Thoracic aorta (tissue), 2 donors: Measurements from ENCODE around the gene ALKAL2. TPM values are rescaled to one million over a fixed set of nuclear protein-coding genes. Genes with fewer than 3 reads are reported as not detected.

ENCODE experiments used
- ATAC-seq: fragments of 150-250 bp; one replicate; pipeline ENCODE4 v1.8.0; 2017; ENCODE audit warnings: low read depth; ENCODE audit not compliant: insufficient number of reproducible peaks, low FRiP score
- DNase-seq: peaks from one replicate; pipeline ENCODE4 v3.0.0-alpha.2; 2020; ENCODE audit warnings: low spot score
- H3K27ac ChIP-seq, 2 donors: fragments of 200-600 bp; sonication (generic); 1 replicate in 1 of 2; 2 replicates in 1 of 2; pipeline ENCODE4 v1.5.1; 2016; ENCODE audit warnings: mild to moderate bottlenecking in 2 of 2, moderate library complexity in 2 of 2
- H3K27me3 ChIP-seq: fragments of 200-600 bp; sonication (generic); replicated peaks from 2 replicates; pipeline ENCODE4 v1.6.0; 2016; ENCODE audit warnings: mild to moderate bottlenecking; ENCODE audit not compliant: insufficient read depth
- H3K36me3 ChIP-seq: fragments of 200-600 bp; sonication (generic); one replicate; pipeline ENCODE4 v1.5.1; 2016
- H3K4me1 ChIP-seq, 2 donors: fragments of 200-600 bp; sonication (generic); 1 replicate in 1 of 2; 2 replicates in 1 of 2; pipeline versions ENCODE4 v1.5.1 to v1.6.0; 2016; ENCODE audit warnings: low read depth in 2 of 2, mild to moderate bottlenecking in 1 of 2; ENCODE audit not compliant: control insufficient read depth in 1 of 2
- H3K4me3 ChIP-seq: fragments of 200-600 bp; sonication (generic); 2 replicates; pipeline ENCODE4 v1.5.1; 2016; ENCODE audit warnings: mild to moderate bottlenecking
- H3K9me3 ChIP-seq: fragments of 200-600 bp; sonication (generic); 2 replicates; pipeline ENCODE4 v1.5.1; 2016
- total RNA-seq, 2 donors: library from RNA; depleted of rRNA; stranded (reverse); fragments of >200 nt; gene quantifications; one replicate each; pipeline versions ENCODE4 v1.1.0 to v1.2.3, GENCODE V29; 2016
- TF ChIP-seq, protein P1 (sequence below): fragments of 200-600 bp; sonication (generic); IDR thresholded peaks from one replicate; pipeline ENCODE4 v1.5.1; 2019; ENCODE audit warnings: antibody characterized with exemption

ALKAL2 gene
- total RNA-seq, 2 donors from 2014 or later, result 11.3 to 12.7 TPM

DNA sequence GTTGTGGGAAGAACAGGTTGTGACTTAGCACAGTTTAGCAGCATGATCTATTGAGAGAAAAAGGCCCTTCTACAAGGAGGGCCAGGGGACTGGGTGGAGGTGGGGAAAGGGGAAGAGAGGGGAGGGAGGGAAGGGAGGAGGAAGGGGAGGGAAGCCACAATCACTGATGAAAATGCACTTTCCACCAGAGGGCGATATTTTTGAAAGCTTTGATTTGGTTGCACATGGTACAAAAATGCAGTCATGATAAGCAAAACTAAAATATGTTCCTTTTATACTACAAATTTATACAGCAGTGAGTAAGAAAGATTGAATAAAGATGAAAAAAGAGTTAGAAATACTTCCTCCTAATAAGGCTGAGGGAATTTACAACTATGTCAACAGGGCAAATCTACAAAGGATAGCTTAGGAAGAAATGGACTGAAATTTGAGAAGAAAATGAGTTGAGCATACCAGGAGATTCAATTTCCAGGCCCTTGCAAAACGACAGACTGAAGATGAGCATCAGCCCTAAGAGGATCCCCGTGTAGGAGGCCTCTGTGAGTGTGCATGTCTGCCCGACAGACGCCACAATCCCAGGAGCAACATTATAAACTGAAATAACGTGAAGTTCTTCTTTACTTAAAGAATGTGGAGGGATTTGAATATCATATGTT is 41.3 kb downstream of the ALKAL2 start:
- Histone ChIP-seq H3K4me1 (peaks cover 0 to 5% of the 10 kb centered on the region in 2 donors), H3K36me3 (peaks cover 20% of the 10 kb centered on the region), H3K9me3 (no peaks in the 10 kb centered on the region), H3K27ac (peak overlapping the region in 1 of 2 donors; percentile 34), H3K4me3 (no peak overlapping the region), H3K27me3 (no peaks in the 10 kb centered on the region)
- ATAC-seq (peak; percentile 43), DNase-seq (no peak)
- TF ChIP-seq, protein P1, sequence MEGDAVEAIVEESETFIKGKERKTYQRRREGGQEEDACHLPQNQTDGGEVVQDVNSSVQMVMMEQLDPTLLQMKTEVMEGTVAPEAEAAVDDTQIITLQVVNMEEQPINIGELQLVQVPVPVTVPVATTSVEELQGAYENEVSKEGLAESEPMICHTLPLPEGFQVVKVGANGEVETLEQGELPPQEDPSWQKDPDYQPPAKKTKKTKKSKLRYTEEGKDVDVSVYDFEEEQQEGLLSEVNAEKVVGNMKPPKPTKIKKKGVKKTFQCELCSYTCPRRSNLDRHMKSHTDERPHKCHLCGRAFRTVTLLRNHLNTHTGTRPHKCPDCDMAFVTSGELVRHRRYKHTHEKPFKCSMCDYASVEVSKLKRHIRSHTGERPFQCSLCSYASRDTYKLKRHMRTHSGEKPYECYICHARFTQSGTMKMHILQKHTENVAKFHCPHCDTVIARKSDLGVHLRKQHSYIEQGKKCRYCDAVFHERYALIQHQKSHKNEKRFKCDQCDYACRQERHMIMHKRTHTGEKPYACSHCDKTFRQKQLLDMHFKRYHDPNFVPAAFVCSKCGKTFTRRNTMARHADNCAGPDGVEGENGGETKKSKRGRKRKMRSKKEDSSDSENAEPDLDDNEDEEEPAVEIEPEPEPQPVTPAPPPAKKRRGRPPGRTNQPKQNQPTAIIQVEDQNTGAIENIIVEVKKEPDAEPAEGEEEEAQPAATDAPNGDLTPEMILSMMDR, result peak; percentile 65

DNA sequence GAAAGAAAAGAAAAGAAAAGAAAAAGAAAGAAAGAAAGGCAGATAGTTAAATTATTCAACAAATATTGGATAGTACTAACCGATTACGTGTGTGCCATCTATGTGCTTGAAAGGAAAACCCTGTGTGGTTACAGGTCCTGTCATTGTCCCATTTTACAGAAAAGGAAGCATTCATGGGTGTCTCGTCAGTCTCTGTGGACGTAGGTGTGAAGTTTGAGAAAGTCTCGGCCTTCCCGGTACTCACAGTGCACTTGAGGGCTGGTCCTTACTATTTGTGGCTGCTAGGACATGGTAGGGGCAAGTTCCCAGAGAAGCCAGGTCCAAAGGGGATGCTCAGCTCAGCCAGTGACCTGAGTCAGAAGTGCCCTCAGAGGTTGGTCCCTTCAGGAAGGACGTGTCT is 43.3 kb downstream of the ALKAL2 start:
- Histone ChIP-seq H3K27me3 (no peaks in the 10 kb centered on the region), H3K27ac (no peak overlapping the region), H3K4me1 (peaks cover 0 to 5% of the 10 kb centered on the region in 2 donors), H3K9me3 (no peaks in the 10 kb centered on the region), H3K36me3 (peaks cover 18% of the 10 kb centered on the region), H3K4me3 (no peak overlapping the region)
- TF ChIP-seq, protein P1, result no peak
- DNase-seq, result no peak
- ATAC-seq, result no peak

DNA sequence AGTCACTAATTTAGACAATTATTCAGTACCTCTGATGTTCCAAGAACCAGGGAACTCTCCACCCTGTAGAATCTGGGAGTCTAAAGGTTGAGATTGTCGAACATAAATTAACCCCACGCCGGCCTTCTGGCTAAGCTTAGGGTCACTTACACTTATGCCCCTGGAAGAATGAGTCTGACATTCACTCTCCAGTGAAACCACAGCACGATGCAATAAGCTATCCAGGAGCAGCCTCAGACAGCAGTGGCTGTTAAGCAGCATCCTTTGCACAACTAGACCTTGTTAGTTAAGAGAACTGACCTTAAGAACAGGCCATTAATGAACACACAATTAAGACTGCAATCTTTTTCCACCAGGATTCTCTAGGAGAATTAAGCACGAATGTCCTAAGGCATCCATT is 49.0 kb downstream of the ALKAL2 start:
- no peaks in the 10 kb centered on the region for H3K27me3 ChIP-seq
- H3K4me1 ChIP-seq, result peaks cover 0 to 27% of the 10 kb centered on the region in 2 donors
- TF ChIP-seq, protein P1, result no peak
- H3K9me3 ChIP-seq, result no peaks in the 10 kb centered on the region
- no peak overlapping the region for H3K27ac ChIP-seq
- no peak overlapping the region for H3K4me3 ChIP-seq
- DNase-seq (no peak), ATAC-seq (no peak)
- no peaks in the 10 kb centered on the region for H3K36me3 ChIP-seq

DNA sequence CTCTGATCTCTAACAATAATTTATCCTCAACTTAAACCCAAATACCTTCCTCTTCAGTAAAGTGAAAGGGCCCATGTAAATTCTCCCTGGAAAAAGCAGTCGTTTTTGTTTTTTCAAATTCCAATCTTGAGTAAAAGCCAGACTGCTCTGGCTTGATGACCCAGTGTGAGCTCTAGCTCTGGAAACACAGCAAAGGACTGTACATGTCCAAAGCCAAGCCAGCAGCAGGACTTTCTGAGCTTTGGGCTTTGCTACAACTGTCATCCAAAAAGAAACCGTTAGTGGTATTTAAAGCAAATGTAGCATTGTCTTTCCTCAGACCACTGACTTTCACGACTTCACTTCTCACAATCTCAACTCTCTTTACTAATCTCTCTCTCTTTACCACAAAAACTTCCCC is 49.5 kb downstream of the ALKAL2 start:
- TF ChIP-seq, protein P1, result no peak
- peaks cover 0 to 27% of the 10 kb centered on the region in 2 donors for H3K4me1 ChIP-seq
- no peak overlapping the region for H3K27ac ChIP-seq
- no peaks in the 10 kb centered on the region for H3K36me3 ChIP-seq
- DNase-seq (no peak), ATAC-seq (peak; percentile 50)
- no peaks in the 10 kb centered on the region for H3K9me3 ChIP-seq
- no peaks in the 10 kb centered on the region for H3K27me3 ChIP-seq
- H3K4me3 ChIP-seq, result no peak overlapping the region

DNA sequence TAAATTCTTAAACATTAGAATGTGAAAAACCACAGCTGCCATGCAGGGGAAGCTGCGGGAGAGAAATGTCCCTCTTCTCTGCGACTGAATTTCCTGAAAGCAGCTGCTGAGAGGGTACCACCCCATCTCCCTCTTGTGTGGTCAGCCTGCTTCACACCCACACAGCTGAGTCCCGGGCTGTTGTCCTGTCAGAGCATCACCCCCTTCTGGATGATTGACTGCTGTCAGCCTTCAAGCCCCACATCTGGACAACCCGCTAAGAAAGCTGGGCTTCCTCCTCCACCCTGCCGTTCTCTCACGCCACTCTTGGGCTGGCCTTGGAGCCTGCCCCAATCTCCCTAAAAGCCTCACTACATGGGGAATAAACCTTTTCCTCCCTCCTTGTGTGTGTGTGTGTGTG is 50.0 kb downstream of the ALKAL2 start:
- Histone ChIP-seq H3K27me3 (no peaks in the 10 kb centered on the region), H3K27ac (no peak overlapping the region), H3K4me1 (peaks cover 0 to 27% of the 10 kb centered on the region in 2 donors), H3K9me3 (no peaks in the 10 kb centered on the region), H3K36me3 (no peaks in the 10 kb centered on the region), H3K4me3 (no peak overlapping the region)
- ATAC-seq, result no peak
- DNase-seq, result no peak
- TF ChIP-seq, protein P1, result no peak
